Measurements from ENCODE around the gene PLCL1.

PLCL1 gene

GRCh38 chr2:197944416-197945096, 140.2 kb downstream of the PLCL1 start:
- no peak for DNase-seq (ENCODE audit: low read depth)
- TF ChIP-seq, protein P1, sequence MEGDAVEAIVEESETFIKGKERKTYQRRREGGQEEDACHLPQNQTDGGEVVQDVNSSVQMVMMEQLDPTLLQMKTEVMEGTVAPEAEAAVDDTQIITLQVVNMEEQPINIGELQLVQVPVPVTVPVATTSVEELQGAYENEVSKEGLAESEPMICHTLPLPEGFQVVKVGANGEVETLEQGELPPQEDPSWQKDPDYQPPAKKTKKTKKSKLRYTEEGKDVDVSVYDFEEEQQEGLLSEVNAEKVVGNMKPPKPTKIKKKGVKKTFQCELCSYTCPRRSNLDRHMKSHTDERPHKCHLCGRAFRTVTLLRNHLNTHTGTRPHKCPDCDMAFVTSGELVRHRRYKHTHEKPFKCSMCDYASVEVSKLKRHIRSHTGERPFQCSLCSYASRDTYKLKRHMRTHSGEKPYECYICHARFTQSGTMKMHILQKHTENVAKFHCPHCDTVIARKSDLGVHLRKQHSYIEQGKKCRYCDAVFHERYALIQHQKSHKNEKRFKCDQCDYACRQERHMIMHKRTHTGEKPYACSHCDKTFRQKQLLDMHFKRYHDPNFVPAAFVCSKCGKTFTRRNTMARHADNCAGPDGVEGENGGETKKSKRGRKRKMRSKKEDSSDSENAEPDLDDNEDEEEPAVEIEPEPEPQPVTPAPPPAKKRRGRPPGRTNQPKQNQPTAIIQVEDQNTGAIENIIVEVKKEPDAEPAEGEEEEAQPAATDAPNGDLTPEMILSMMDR (conservative IDR thresholded peaks at IDR 0.05; ENCODE audit: low read depth, low read length): no peak
- no peak overlapping the region for H3K4me3 ChIP-seq (ENCODE audit: low read depth, low read length)

- TF ChIP-seq, protein P1 (conservative IDR thresholded peaks at IDR 0.05; ENCODE audit: low read depth, low read length): no peak
- DNase-seq (ENCODE audit: low read depth): no peak
- no peak overlapping the region for H3K4me3 ChIP-seq (ENCODE audit: low read depth, low read length)
Measured at GRCh38 chr2:197946562-197946961, 142.2 kb downstream of the PLCL1 start.

GRCh38 chr2:197947219-197947757, 142.9 kb downstream of the PLCL1 start:
- DNase-seq (ENCODE audit: low read depth): no peak

GRCh38 chr2:197949224-197949623, 144.8 kb downstream of the PLCL1 start:
- TF ChIP-seq, protein P1 (conservative IDR thresholded peaks at IDR 0.05; ENCODE audit: low read depth, low read length): no peak
- DNase-seq (ENCODE audit: low read depth): no peak
- no peak overlapping the region for H3K4me3 ChIP-seq (ENCODE audit: low read depth, low read length)

More at GRCh38 chr2:197947219-197947757, 142.9 kb downstream of the PLCL1 start:
- TF ChIP-seq, protein P1 (conservative IDR thresholded peaks at IDR 0.05; ENCODE audit: low read depth, low read length): no peak
- no peak overlapping the region for H3K4me3 ChIP-seq (ENCODE audit: low read depth, low read length)

GRCh38 chr2:197950006-197950405, 145.6 kb downstream of the PLCL1 start:
- no peak for DNase-seq (ENCODE audit: low read depth)
- TF ChIP-seq, protein P1 (conservative IDR thresholded peaks at IDR 0.05; ENCODE audit: low read depth, low read length): no peak
- no peak overlapping the region for H3K4me3 ChIP-seq (ENCODE audit: low read depth, low read length)

DNA sequence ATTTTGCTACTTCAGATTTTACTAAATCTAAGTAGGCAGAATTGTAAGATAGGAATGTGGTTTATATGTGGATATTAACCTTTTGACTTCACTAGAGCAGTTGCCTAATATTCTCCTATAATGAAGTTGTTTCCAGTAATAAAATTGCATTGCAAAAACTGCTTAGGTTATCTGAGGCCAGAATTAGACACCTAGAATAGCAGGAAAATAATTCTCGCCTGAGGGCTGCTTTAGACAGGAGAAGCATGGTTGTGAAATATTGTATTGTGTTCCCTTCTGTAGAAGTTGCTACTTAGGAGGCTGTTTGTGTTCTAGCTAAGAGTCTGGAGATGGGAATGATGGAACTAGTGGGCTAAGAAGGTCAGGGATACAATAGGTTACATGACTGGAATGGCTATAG, 146.3 kb downstream of the PLCL1 start:
- TF ChIP-seq, protein P1 (conservative IDR thresholded peaks at IDR 0.05; ENCODE audit: low read depth, low read length): no peak
- DNase-seq (ENCODE audit: low read depth): no peak
- no peak overlapping the region for H3K4me3 ChIP-seq (ENCODE audit: low read depth, low read length)
